ENCODE data around the gene PRM3.

GRCh38 chr16:11268921-11269375 is 4.5 kb downstream of the PRM3 start, which contains the start of gene TNP2:
- TF ChIP-seq CTCF (IDR thresholded peaks at IDR 0.05) (no peak), EZH2 (IDR thresholded peaks at IDR 0.05) (no peak)
